Measurements from ENCODE around the gene ZBTB2. TPM values are rescaled to one million over a fixed set of nuclear protein-coding genes. Genes with fewer than 3 reads are reported as not detected.
"Not testable (repeated sequence)": the region's sequence is repeated elsewhere in the genome, so short reads cannot be mapped to it uniquely, and the experiment has no call there.

ZBTB2 gene
- total RNA-seq, 2 experiments from 2014 or later: 26.8 to 28.2 TPM

- H3K27me3 Mint-ChIP-seq: peaks cover 3% of the 10 kb centered on the region
- no peaks in the 10 kb centered on the region for H3K9me3 Mint-ChIP-seq
- peak overlapping the region; percentile 42 for H3K4me3 Mint-ChIP-seq
- peaks cover 49% of the 10 kb centered on the region for H3K4me1 Mint-ChIP-seq
- peaks cover 29% of the 10 kb centered on the region for H3K36me3 Mint-ChIP-seq
- DNase-seq: no peak
- peak overlapping the region; percentile 69 for H3K27ac Mint-ChIP-seq
Observed at GRCh38 chr6:151388236-151388635, 3.1 kb downstream of the ZBTB2 start.

- peaks cover 42% of the 10 kb centered on the region for H3K4me1 Mint-ChIP-seq
- no peak overlapping the region for H3K4me3 Mint-ChIP-seq
- DNase-seq: no peak
- peak overlapping the region; percentile 65 for H3K27ac Mint-ChIP-seq
- H3K27me3 Mint-ChIP-seq: peaks cover 3% of the 10 kb centered on the region
- H3K9me3 Mint-ChIP-seq: no peaks in the 10 kb centered on the region
- H3K36me3 Mint-ChIP-seq: peaks cover 29% of the 10 kb centered on the region
Observed at GRCh38 chr6:151387175-151387970, 4.0 kb downstream of the ZBTB2 start.

GRCh38 chr6:151385177-151385576, 6.2 kb downstream of the ZBTB2 start:
- no peak overlapping the region for H3K4me3 Mint-ChIP-seq
- H3K4me1 Mint-ChIP-seq: peaks cover 54% of the 10 kb centered on the region

GRCh38 chr6:151384151-151384550, 7.2 kb downstream of the ZBTB2 start:
- Mint-ChIP-seq H3K36me3 (peaks cover 37% of the 10 kb centered on the region), H3K27me3 (no peaks in the 10 kb centered on the region), H3K4me3 (no peak overlapping the region), H3K9me3 (no peaks in the 10 kb centered on the region), H3K4me1 (peaks cover 62% of the 10 kb centered on the region), H3K27ac (no peak overlapping the region)
- DNase-seq: no peak

More at GRCh38 chr6:151385177-151385576, 6.2 kb downstream of the ZBTB2 start:
- H3K36me3 Mint-ChIP-seq: peaks cover 35% of the 10 kb centered on the region
- H3K9me3 Mint-ChIP-seq: no peaks in the 10 kb centered on the region
- no peak for DNase-seq
- H3K27ac Mint-ChIP-seq: peak overlapping the region; percentile 24
- H3K27me3 Mint-ChIP-seq: no peaks in the 10 kb centered on the region

- Mint-ChIP-seq H3K36me3 (peaks cover 28% of the 10 kb centered on the region), H3K4me1 (peaks cover 63% of the 10 kb centered on the region)
- H3K9me3 Mint-ChIP-seq, DNase-seq, H3K4me3 Mint-ChIP-seq, H3K27ac Mint-ChIP-seq, H3K27me3 Mint-ChIP-seq: not testable (repeated sequence)
Observed at GRCh38 chr6:151382631-151383030, 8.7 kb downstream of the ZBTB2 start.

GRCh38 chr6:151381722-151382121, 9.6 kb downstream of the ZBTB2 start:
- Mint-ChIP-seq H3K4me1 (peaks cover 61% of the 10 kb centered on the region), H3K36me3 (peaks cover 31% of the 10 kb centered on the region), H3K4me3 (no peak overlapping the region), H3K27ac (peak overlapping the region; percentile 61), H3K9me3 (no peaks in the 10 kb centered on the region), H3K27me3 (no peaks in the 10 kb centered on the region)
- DNase-seq: no peak

GRCh38 chr6:151380848-151381205, 10.5 kb downstream of the ZBTB2 start:
- Mint-ChIP-seq H3K4me3 (peak overlapping the region; percentile 83), H3K27me3 (no peaks in the 10 kb centered on the region), H3K4me1 (peaks cover 65% of the 10 kb centered on the region), H3K27ac (peak overlapping the region; percentile 95), H3K36me3 (peaks cover 39% of the 10 kb centered on the region), H3K9me3 (no peaks in the 10 kb centered on the region)
- no peak for DNase-seq

- peak; percentile 14 for DNase-seq
- no peaks in the 10 kb centered on the region for H3K9me3 Mint-ChIP-seq
- peak overlapping the region; percentile 95 for H3K27ac Mint-ChIP-seq
- no peaks in the 10 kb centered on the region for H3K27me3 Mint-ChIP-seq
- H3K4me3 Mint-ChIP-seq: peak overlapping the region; percentile 83
- peaks cover 64% of the 10 kb centered on the region for H3K4me1 Mint-ChIP-seq
- H3K36me3 Mint-ChIP-seq: peaks cover 41% of the 10 kb centered on the region
Observed at GRCh38 chr6:151379933-151380847, 11.2 kb downstream of the ZBTB2 start.

GRCh38 chr6:151377095-151377494, 14.3 kb downstream of the ZBTB2 start:
- Mint-ChIP-seq H3K4me3 (no peak overlapping the region), H3K9me3 (no peaks in the 10 kb centered on the region), H3K27me3 (no peaks in the 10 kb centered on the region), H3K4me1 (peaks cover 74% of the 10 kb centered on the region), H3K27ac (no peak overlapping the region), H3K36me3 (peaks cover 43% of the 10 kb centered on the region)
- DNase-seq: no peak

GRCh38 chr6:151376440-151376839, 14.9 kb downstream of the ZBTB2 start:
- Mint-ChIP-seq H3K36me3 (peaks cover 45% of the 10 kb centered on the region), H3K27me3 (no peaks in the 10 kb centered on the region), H3K4me3 (no peak overlapping the region), H3K4me1 (peaks cover 77% of the 10 kb centered on the region), H3K9me3 (no peaks in the 10 kb centered on the region), H3K27ac (peak overlapping the region; percentile 52)
- no peak for DNase-seq

GRCh38 chr6:151375833-151376232, 15.5 kb downstream of the ZBTB2 start:
- H3K27me3 Mint-ChIP-seq: no peaks in the 10 kb centered on the region
- H3K4me1 Mint-ChIP-seq: peaks cover 77% of the 10 kb centered on the region
- no peak overlapping the region for H3K4me3 Mint-ChIP-seq
- H3K27ac Mint-ChIP-seq: no peak overlapping the region
- no peak for DNase-seq
- no peaks in the 10 kb centered on the region for H3K9me3 Mint-ChIP-seq
- H3K36me3 Mint-ChIP-seq: peaks cover 48% of the 10 kb centered on the region

- H3K36me3 Mint-ChIP-seq: peaks cover 44% of the 10 kb centered on the region
Observed at GRCh38 chr6:151374036-151374683, 17.2 kb downstream of the ZBTB2 start.

GRCh38 chr6:151372164-151372563, 19.2 kb downstream of the ZBTB2 start:
- Mint-ChIP-seq H3K4me1 (peaks cover 52% of the 10 kb centered on the region), H3K36me3 (peaks cover 47% of the 10 kb centered on the region), H3K9me3 (no peaks in the 10 kb centered on the region), H3K27me3 (no peaks in the 10 kb centered on the region), H3K4me3 (peak overlapping the region; percentile 65), H3K27ac (peak overlapping the region; percentile 83)
- peak; percentile 43 for DNase-seq

More at GRCh38 chr6:151374036-151374683, 17.2 kb downstream of the ZBTB2 start:
- DNase-seq: no peak
- Mint-ChIP-seq H3K27me3 (no peaks in the 10 kb centered on the region), H3K27ac (peak overlapping the region; percentile 77), H3K4me3 (peak overlapping the region; percentile 60), H3K4me1 (peaks cover 63% of the 10 kb centered on the region), H3K9me3 (no peaks in the 10 kb centered on the region)

- Mint-ChIP-seq H3K4me1 (peaks cover 37% of the 10 kb centered on the region), H3K27ac (no peak overlapping the region), H3K27me3 (no peaks in the 10 kb centered on the region), H3K4me3 (no peak overlapping the region), H3K9me3 (no peaks in the 10 kb centered on the region), H3K36me3 (peaks cover 45% of the 10 kb centered on the region)
- DNase-seq: no peak
Observed at GRCh38 chr6:151370509-151371078, 20.8 kb downstream of the ZBTB2 start.

Measured in activated naive CD8-positive, alpha-beta T cell treated with anti-CD3 and anti-CD28 coated beads for 36 hours (primary cell).